Stimulated activated naive B cell treated with anti-CD40 and anti-IgM and Interleukin-4, amounts not matched to agents 10 μg/mL and 1 μg/mL and 100 μg/mL, for 72 hours (primary cell): Measurements from ENCODE around the gene MINAR1.

ENCODE experiments used
- ATAC-seq, 2 donors: fragments of 150-1000 bp; cut with Tn5 transposase; replicated peaks; 2 replicates each; pipeline ENCODE4 v1.10.0; 2021; ENCODE audit warnings: moderate library complexity in 1 of 2
- DNase-seq: peaks from one replicate; pipeline ENCODE4 v3.0.0; 2021
- H3K27ac Mint-ChIP-seq: one replicate; pipeline ENCODE4 v1.8.0; 2022; ENCODE audit warnings: mild to moderate bottlenecking, mixed read lengths
- H3K27me3 Mint-ChIP-seq, 2 donors: one replicate each; pipeline ENCODE4 v1.8.0; 2022; ENCODE audit warnings: mixed read lengths in 2 of 2
- H3K36me3 Mint-ChIP-seq, 2 donors: one replicate each; pipeline ENCODE4 v1.8.0; 2022; ENCODE audit warnings: mixed read lengths in 2 of 2, mild to moderate bottlenecking in 1 of 2
- H3K4me1 Mint-ChIP-seq, 2 donors: one replicate each; pipeline ENCODE4 v1.8.0; 2022; ENCODE audit warnings: mixed read lengths in 2 of 2, mild to moderate bottlenecking in 1 of 2
- H3K4me3 Mint-ChIP-seq, 2 donors: one replicate each; pipeline ENCODE4 v1.8.0; 2022; ENCODE audit warnings: mild to moderate bottlenecking in 2 of 2, mixed read lengths in 2 of 2, moderate library complexity in 1 of 2
- H3K9me3 Mint-ChIP-seq, 2 donors: one replicate each; pipeline ENCODE4 v1.8.0; 2022; ENCODE audit warnings: mixed read lengths in 2 of 2, mild to moderate bottlenecking in 1 of 2

MINAR1 gene

DNA sequence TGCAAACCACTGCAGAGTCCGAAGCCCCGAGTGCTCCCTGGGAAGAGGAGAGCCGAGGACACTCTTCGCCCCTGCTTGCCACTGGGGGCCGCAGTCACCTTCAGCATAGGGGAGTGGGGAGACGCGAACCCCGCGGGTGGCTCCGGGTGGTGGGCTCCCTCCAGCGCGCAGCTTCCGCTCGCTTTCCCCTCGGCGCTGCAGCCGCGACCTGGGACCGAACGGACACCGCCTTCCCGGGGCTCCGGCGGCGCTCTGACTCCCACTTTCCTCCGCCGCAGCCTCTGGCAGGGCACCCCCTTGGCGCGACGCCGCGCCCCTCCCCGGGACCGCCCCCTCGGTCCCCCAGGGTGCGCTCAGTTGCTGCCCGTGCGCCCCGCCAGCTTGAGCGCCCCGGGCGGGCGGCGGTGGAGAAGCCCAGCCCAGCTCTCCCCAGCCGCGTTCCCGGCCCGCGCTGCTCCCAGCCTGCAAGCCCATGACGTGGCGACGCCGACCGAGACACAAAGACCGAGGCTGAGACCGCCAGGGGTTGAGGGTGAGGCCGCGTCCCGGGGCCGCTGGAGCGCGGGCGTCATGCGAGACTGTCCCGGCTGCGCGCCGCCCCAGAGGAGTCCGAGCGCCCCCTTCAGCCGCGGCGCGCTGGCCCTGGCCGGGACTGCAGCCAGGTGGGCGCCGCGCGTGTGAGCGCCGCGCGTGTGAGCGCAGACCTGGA is at the start of gene MINAR1:
TSS of gene MINAR1 (plus strand) at position 701 of the 709 bp plus-strand sequence. CDS start 23,812 bp downstream, outside the sequence.
- peaks cover 66 to 81% of the 10 kb centered on the region in 2 donors for H3K27me3 Mint-ChIP-seq
- ATAC-seq (peak; percentile 52 to 53), DNase-seq (peak; percentile 5)
- peak within 1 kb of the TSS; percentile 59 for H3K27ac Mint-ChIP-seq
- peaks cover 2 to 3% of the 10 kb centered on the region in 2 donors for H3K36me3 Mint-ChIP-seq
- H3K9me3 Mint-ChIP-seq, result no peaks in the 10 kb centered on the region
- H3K4me3 Mint-ChIP-seq, result peak within 1 kb of the TSS; percentile 74 to 77
- peaks cover 5 to 14% of the 10 kb centered on the region in 2 donors for H3K4me1 Mint-ChIP-seq

GRCh38 chr15:79394231-79394630 is 37.9 kb upstream of the MINAR1 start:
- ATAC-seq (no peak), DNase-seq (no peak)
- H3K4me1 Mint-ChIP-seq, result no peaks in the 10 kb centered on the region
- no peak overlapping the region for H3K4me3 Mint-ChIP-seq
- no peaks in the 10 kb centered on the region for H3K27me3 Mint-ChIP-seq
- H3K36me3 Mint-ChIP-seq, result peaks cover 13 to 21% of the 10 kb centered on the region in 2 donors
- peaks cover 0 to 5% of the 10 kb centered on the region in 2 donors for H3K9me3 Mint-ChIP-seq
- no peak overlapping the region for H3K27ac Mint-ChIP-seq

GRCh38 chr15:79396850-79397249 is 35.3 kb upstream of the MINAR1 start:
- no peaks in the 10 kb centered on the region for H3K4me1 Mint-ChIP-seq
- H3K36me3 Mint-ChIP-seq, result peaks cover 13 to 14% of the 10 kb centered on the region in 2 donors
- no peak overlapping the region for H3K27ac Mint-ChIP-seq
- DNase-seq (no peak), ATAC-seq (no peak)
- no peaks in the 10 kb centered on the region for H3K9me3 Mint-ChIP-seq
- H3K4me3 Mint-ChIP-seq, result no peak overlapping the region
- no peaks in the 10 kb centered on the region for H3K27me3 Mint-ChIP-seq

GRCh38 chr15:79397269-79397910 is 34.7 kb upstream of the MINAR1 start:
- ATAC-seq (no peak), DNase-seq (no peak)
- H3K36me3 Mint-ChIP-seq, result peaks cover 11 to 14% of the 10 kb centered on the region in 2 donors
- no peak overlapping the region for H3K4me3 Mint-ChIP-seq
- H3K9me3 Mint-ChIP-seq, result no peaks in the 10 kb centered on the region
- no peak overlapping the region for H3K27ac Mint-ChIP-seq
- H3K27me3 Mint-ChIP-seq, result no peaks in the 10 kb centered on the region
- H3K4me1 Mint-ChIP-seq, result no peaks in the 10 kb centered on the region

GRCh38 chr15:79399606-79400005 is 32.5 kb upstream of the MINAR1 start:
- peaks cover 11 to 14% of the 10 kb centered on the region in 2 donors for H3K36me3 Mint-ChIP-seq
- no peak for ATAC-seq
- no peaks in the 10 kb centered on the region for H3K9me3 Mint-ChIP-seq
- H3K4me3 Mint-ChIP-seq, result no peak overlapping the region
- H3K27me3 Mint-ChIP-seq, result no peaks in the 10 kb centered on the region
- no peaks in the 10 kb centered on the region for H3K4me1 Mint-ChIP-seq
- no peak overlapping the region for H3K27ac Mint-ChIP-seq
- no peak for DNase-seq

DNA sequence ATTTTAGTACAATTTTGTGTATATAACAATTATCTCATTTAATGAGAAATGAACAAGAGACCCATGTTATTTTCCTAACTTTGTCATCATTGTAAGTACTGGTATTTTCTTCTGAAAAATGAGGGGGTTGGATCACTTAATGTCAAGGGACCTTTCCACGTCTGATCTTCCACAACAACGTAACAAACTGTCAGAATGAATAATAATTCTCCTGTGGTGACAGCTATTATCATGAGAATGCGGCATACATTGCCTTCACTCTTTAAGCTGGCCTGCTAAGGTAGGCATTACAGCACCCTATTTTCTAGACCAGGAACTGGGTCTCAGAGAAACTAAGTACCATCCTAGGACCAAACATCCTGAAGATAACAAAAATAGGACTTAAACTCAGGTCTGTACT is 31.5 kb upstream of the MINAR1 start:
- H3K9me3 Mint-ChIP-seq, result no peaks in the 10 kb centered on the region
- H3K27ac Mint-ChIP-seq, result no peak overlapping the region
- no peaks in the 10 kb centered on the region for H3K27me3 Mint-ChIP-seq
- no peaks in the 10 kb centered on the region for H3K4me1 Mint-ChIP-seq
- DNase-seq, result no peak
- H3K36me3 Mint-ChIP-seq, result peaks cover 11 to 14% of the 10 kb centered on the region in 2 donors
- no peak overlapping the region for H3K4me3 Mint-ChIP-seq
- ATAC-seq, result no peak

DNA sequence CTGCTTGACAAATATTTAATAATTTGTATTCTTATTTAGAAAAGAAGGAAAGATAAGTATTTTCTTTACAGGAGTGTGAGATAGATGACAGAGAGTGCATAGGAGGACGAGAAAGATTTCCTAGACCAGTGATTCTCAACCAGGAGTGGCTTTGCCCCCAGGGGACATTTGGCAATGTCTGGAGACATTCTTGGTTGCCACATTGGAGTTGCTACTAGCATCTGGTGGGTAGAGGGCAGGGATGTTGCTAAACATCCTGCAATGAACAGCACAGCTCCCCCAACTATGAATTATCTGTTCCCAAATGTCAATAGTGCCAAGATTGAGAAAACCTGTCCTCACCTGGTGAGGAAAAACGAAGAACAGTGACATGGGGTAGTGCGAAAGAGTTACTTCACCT is 30.8 kb upstream of the MINAR1 start:
- Mint-ChIP-seq H3K4me1 (no peaks in the 10 kb centered on the region), H3K27me3 (no peaks in the 10 kb centered on the region), H3K36me3 (peaks cover 9 to 14% of the 10 kb centered on the region in 2 donors), H3K9me3 (no peaks in the 10 kb centered on the region), H3K27ac (no peak overlapping the region), H3K4me3 (no peak overlapping the region)
- ATAC-seq (no peak), DNase-seq (no peak)

DNA sequence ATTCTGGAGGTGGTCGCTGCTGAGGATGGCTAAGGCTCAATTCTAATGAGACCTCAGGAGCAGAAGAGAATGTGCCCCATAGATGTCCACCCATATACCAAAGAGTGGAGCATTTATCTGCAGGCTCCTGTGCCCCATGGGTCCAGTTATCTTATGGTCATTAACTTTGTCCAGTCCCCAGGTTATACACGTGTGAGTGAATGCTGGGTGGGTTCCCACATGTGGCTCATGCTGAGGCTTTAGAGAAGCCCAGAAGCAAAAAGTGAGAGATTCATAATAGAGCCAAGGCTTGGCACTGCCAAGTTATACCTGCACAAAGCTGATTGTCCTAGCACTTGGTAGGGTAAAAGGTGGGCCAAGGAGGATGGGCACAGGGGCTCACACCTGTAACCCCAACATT is 30.0 kb upstream of the MINAR1 start:
- Mint-ChIP-seq H3K27ac (no peak overlapping the region), H3K9me3 (no peaks in the 10 kb centered on the region), H3K4me3 (no peak overlapping the region), H3K27me3 (no peaks in the 10 kb centered on the region), H3K4me1 (no peaks in the 10 kb centered on the region), H3K36me3 (peaks cover 9 to 15% of the 10 kb centered on the region in 2 donors)
- no peak for DNase-seq
- no peak for ATAC-seq

- Mint-ChIP-seq H3K27ac (no peak overlapping the region), H3K36me3 (peaks cover 4 to 17% of the 10 kb centered on the region in 2 donors), H3K27me3 (no peaks in the 10 kb centered on the region), H3K4me1 (no peaks in the 10 kb centered on the region), H3K9me3 (no peaks in the 10 kb centered on the region), H3K4me3 (no peak overlapping the region)
- ATAC-seq, result no peak
- DNase-seq, result no peak
Measured at GRCh38 chr15:79403501-79403900, 28.6 kb upstream of the MINAR1 start.

- Mint-ChIP-seq H3K4me3 (no peak overlapping the region), H3K27me3 (no peaks in the 10 kb centered on the region), H3K9me3 (no peaks in the 10 kb centered on the region), H3K36me3 (peaks cover 4 to 8% of the 10 kb centered on the region in 2 donors), H3K27ac (no peak overlapping the region), H3K4me1 (no peaks in the 10 kb centered on the region)
- ATAC-seq, result no peak
- DNase-seq, result no peak
Measured at GRCh38 chr15:79406210-79406609, 25.9 kb upstream of the MINAR1 start.

- ATAC-seq (no peak), DNase-seq (no peak)
- Mint-ChIP-seq H3K9me3 (no peaks in the 10 kb centered on the region), H3K4me3 (no peak overlapping the region), H3K4me1 (no peaks in the 10 kb centered on the region), H3K27ac (no peak overlapping the region), H3K36me3 (peaks cover 14 to 20% of the 10 kb centered on the region in 2 donors), H3K27me3 (no peaks in the 10 kb centered on the region)
Measured at GRCh38 chr15:79408041-79408440, 24.1 kb upstream of the MINAR1 start.

- Mint-ChIP-seq H3K27me3 (no peaks in the 10 kb centered on the region), H3K36me3 (peaks cover 15 to 32% of the 10 kb centered on the region in 2 donors), H3K9me3 (no peaks in the 10 kb centered on the region), H3K4me3 (no peak overlapping the region), H3K4me1 (no peaks in the 10 kb centered on the region), H3K27ac (no peak overlapping the region)
- no peak for ATAC-seq
- no peak for DNase-seq
Measured at GRCh38 chr15:79410237-79410636, 21.9 kb upstream of the MINAR1 start.

GRCh38 chr15:79412010-79412409 is 20.1 kb upstream of the MINAR1 start:
- ATAC-seq, result no peak
- Mint-ChIP-seq H3K4me3 (no peak overlapping the region), H3K4me1 (no peaks in the 10 kb centered on the region), H3K27me3 (no peaks in the 10 kb centered on the region), H3K9me3 (no peaks in the 10 kb centered on the region), H3K27ac (no peak overlapping the region), H3K36me3 (peaks cover 15 to 36% of the 10 kb centered on the region in 2 donors)
- no peak for DNase-seq

DNA sequence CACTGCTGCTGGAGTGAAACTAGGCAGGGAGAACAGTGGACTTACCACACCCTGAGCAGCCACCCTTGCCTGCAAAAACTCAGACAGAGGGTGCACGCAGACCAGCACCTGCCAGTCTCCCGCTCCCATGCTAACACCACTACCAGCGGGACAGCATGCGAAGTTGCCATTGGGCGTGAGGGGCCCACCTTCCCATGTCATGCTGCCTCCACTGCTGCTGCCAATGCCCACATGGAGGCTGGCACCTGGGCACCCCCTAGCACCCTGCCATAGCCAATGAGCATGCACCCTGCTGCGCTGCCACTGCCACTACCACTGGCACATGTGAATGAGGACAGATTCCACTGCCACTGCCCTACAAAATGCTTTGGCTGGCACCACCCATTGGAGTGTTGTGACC is 19.7 kb upstream of the MINAR1 start:
- no peaks in the 10 kb centered on the region for H3K27me3 Mint-ChIP-seq
- H3K4me3 Mint-ChIP-seq, result no peak overlapping the region
- no peak overlapping the region for H3K27ac Mint-ChIP-seq
- H3K36me3 Mint-ChIP-seq, result peaks cover 15 to 33% of the 10 kb centered on the region in 2 donors
- H3K4me1 Mint-ChIP-seq, result no peaks in the 10 kb centered on the region
- no peak for ATAC-seq
- no peaks in the 10 kb centered on the region for H3K9me3 Mint-ChIP-seq
- no peak for DNase-seq

DNA sequence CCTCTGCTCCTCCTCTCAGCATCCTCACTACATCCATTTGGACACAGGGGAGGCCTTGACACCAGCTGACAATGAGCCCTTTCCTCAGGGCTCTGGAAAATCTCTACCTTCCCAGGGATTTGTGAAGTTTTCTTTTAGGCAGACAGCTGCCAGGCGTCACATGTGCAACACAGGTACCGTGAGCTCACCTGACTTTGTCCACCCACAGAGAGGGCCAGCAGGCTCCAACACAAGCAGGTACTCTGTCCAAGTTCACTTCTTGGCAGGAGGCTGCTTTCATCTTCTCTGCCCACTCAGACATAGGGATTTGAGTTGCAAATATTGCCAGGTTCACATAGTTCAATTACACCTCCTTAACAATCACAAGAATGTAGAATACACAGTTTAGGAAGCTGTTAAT is 15.3 kb upstream of the MINAR1 start:
- Mint-ChIP-seq H3K4me1 (no peaks in the 10 kb centered on the region), H3K9me3 (no peaks in the 10 kb centered on the region), H3K27me3 (no peaks in the 10 kb centered on the region), H3K27ac (no peak overlapping the region), H3K4me3 (no peak overlapping the region), H3K36me3 (peaks cover 13 to 37% of the 10 kb centered on the region in 2 donors)
- DNase-seq (no peak), ATAC-seq (no peak)
